ENCODE measurements around the gene CMYA5.

DNA sequence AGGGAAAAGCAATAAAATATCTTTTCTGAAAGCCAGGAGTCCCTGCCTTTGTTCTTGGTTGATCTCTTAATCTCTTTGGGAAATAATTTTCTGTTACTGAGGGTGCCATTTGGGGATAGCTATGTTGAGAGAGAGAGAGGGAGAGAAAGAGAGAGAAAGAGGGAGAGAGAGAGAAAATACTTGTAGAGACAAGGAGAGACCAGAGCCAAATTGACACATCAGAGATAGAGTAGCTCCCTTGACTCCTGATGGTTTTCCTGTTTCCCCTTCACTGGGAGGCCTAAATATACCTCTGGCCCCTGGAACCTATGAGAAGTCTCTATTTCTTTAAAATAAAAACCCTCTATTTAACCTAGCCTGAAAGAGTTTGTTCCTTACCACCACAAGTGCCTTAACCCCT, 14.9 kb downstream of the CMYA5 start:
- TF ChIP-seq YY1 (IDR thresholded peaks at IDR 0.05; ENCODE audit: insufficient read depth, insufficient read length) (no peak), ZNF274 (IDR thresholded peaks at IDR 0.05; ENCODE audit: low read depth, low read length) (no peak), SUZ12 (IDR thresholded peaks at IDR 0.05; ENCODE audit: extremely low read depth, insufficient read depth, insufficient read length) (no peak)

Measured in NT2/D1 (cell line).